Muscle of back (tissue), 11 donors: ENCODE data around the gene GPATCH3. TPM values are rescaled to one million over a fixed set of nuclear protein-coding genes. Genes with fewer than 3 reads are reported as not detected.
"Not testable (repeated sequence)": the region's sequence is repeated elsewhere in the genome, so short reads cannot be mapped to it uniquely, and the experiment has no call there.

Experiments
- DNase-seq, 3 donors: peaks; one replicate each; pipeline versions ENCODE4 v3.0.0 to v3.0.0-alpha.2; 2013
- polyA plus RNA-seq, 10 donors: library from polyadenylated mRNA; unstranded; fragments of 120-200 nt; gene quantifications; one replicate each; pipeline ENCODE4 v1.2.1, GENCODE V29; 2013; ENCODE audit not compliant: insufficient read length in 10 of 10

GPATCH3 gene
- polyA plus RNA-seq, 10 donors = 7.7 to 12.8 (median 9.5) TPM

DNA sequence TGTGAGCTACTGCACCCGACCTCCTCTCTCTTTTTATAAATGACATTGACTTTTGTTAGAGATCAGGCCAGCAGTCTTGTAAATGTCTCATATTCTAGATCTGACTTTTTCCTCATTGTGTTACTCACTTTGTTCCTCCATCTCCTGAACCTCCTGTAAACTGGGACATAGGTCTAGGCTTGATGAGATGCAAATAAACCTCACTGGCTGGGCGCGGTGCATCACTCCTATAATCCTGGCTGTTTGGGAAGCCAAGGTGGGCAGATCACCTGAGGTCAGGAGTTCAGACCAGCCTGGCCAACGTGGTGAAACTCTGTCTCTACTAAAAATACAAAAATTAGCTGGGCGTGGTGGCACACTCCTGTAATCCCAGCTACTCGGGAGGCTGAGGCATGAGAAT lies 52.4 kb downstream of the GPATCH3 start:
- DNase-seq = not testable (repeated sequence)

DNA sequence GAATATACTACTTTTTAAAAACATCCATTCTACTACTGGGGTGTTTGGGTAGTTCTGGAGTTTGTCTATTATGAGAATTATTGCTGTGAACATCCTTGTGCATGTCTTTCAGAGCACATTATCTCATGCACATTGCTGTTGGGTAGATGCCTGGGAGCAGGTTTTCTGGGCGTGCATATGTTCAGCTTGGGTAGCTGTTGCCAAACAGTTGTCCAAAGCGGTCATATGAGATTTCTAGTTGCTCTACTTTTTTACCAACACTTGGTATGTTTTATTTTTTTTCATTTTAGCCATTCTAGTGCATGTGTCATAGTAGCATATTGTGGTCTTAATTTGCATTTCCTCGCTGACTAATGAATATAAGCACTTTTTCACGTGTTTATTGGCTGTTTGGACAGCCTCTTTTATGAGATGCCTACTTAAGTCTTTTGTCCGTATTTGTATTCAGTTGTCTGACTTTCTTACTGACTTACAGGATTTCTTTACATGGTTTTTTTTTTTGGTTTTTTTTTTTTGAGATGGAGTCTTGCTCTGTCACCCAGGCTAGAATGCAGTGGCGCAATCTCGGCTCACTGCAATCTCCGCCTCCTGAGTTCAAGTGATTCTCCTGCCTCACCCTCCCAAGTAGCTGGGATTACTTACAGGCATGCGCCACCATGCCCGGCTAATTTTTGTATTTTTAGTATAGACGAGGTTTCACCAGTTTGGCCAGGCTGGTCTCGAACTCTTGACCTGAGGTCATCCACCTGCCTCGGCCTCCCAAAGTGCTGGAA lies 55.7 kb downstream of the GPATCH3 start:
- DNase-seq = no peak

Other genes starting within 250 kb of the GPATCH3 start
- gene ARID1A, start 204.5 kb downstream of the GPATCH3 start, polyA plus RNA-seq = 10 to 100 TPM; 39.9 to 50.6 (median 45.2) TPM
- 1 to 10 TPM; 5.3 to 9.8 (median 7.2) TPM for gene PIGV, start 112.5 kb downstream of the GPATCH3 start, polyA plus RNA-seq
- 10 to 100 TPM; 14.5 to 19.7 (median 16.7) TPM for gene ZDHHC18, start 73.8 kb downstream of the GPATCH3 start, polyA plus RNA-seq
- 10 to 100 TPM in 2 of 10 donors, under 1 TPM in 8; 0.17 to 36.0 (median 0.26) TPM for gene SFN, start 37.3 kb downstream of the GPATCH3 start, polyA plus RNA-seq
- gene GPN2, start 10.2 kb downstream of the GPATCH3 start, polyA plus RNA-seq = 10 to 100 TPM; 16.0 to 21.2 (median 17.0) TPM
- under 1 TPM in 1 of 10 donors, not detected in 9; 0.11 TPM for gene NR0B2, start 13.5 kb upstream of the GPATCH3 start, polyA plus RNA-seq
- gene NUDC, start 21.3 kb upstream of the GPATCH3 start, polyA plus RNA-seq = 10 to 100 TPM; 43.3 to 69.6 (median 51.7) TPM
- gene KDF1, start 60.0 kb upstream of the GPATCH3 start, polyA plus RNA-seq = 1 to 10 TPM in 2 of 10 donors, not detected in 8; 1.5 to 1.6 TPM
- 1 to 10 TPM in 9 of 10 donors, under 1 TPM in 1; 0.80 to 6.2 (median 1.8) TPM for gene TRNP1, start 93.2 kb upstream of the GPATCH3 start, polyA plus RNA-seq
- 1 to 10 TPM in 2 of 10 donors, under 1 TPM in 8; 0.31 to 1.7 (median 0.55) TPM for gene TENT5B, start 112.4 kb upstream of the GPATCH3 start, polyA plus RNA-seq